ENCODE measurements around the gene VPS29.
"Not testable (repeated sequence)": the region's sequence is repeated elsewhere in the genome, so short reads cannot be mapped to it uniquely, and the experiment has no call there.

- TF ChIP-seq CTCF (conservative IDR thresholded peaks at IDR 0.05; ENCODE audit: low read depth in 2 of 2); EZH2 (IDR thresholded peaks at IDR 0.05; ENCODE audit: low read depth, unreplicated experiment); POLR2AphosphoS5 (IDR thresholded peaks at IDR 0.05; ENCODE audit: low read depth); ZNF114 (CRISPR knock-in tag; IDR thresholded peaks at IDR 0.05); JUNB (IDR thresholded peaks at IDR 0.05; ENCODE audit: unreplicated experiment); CREB1 (CRISPR knock-in tag; IDR thresholded peaks at IDR 0.05; ENCODE audit: low read depth); NANOG (IDR thresholded peaks at IDR 0.05; ENCODE audit: borderline replicate concordance): not testable (repeated sequence)
Observed at GRCh38 chr12:110518014-110518413, 16.1 kb upstream of the VPS29 start.
